ENCODE data around the gene KCNMB3. TPM values are rescaled to one million over a fixed set of nuclear protein-coding genes. Genes with fewer than 3 reads are reported as not detected.
"Not testable (repeated sequence)": the region's sequence is repeated elsewhere in the genome, so short reads cannot be mapped to it uniquely, and the experiment has no call there.

KCNMB3 gene
- total RNA-seq, 1 donor, result 1.8 TPM

- no peaks in the 10 kb centered on the region for H4K20me1 ChIP-seq (ENCODE audit: insufficient read depth, low read length)
- no peaks in the 10 kb centered on the region for H3K9me3 ChIP-seq (ENCODE audit: low read depth, low read length)
- H3K4me3 ChIP-seq (ENCODE audit: insufficient read depth, low read length), result no peak overlapping the region
- H3K27me3 ChIP-seq (ENCODE audit: insufficient read depth, low read length), result no peaks in the 10 kb centered on the region
- H3K36me3 ChIP-seq (ENCODE audit: insufficient read depth, low read length), result no peaks in the 10 kb centered on the region
- TF ChIP-seq CTCF (IDR thresholded peaks at IDR 0.05; ENCODE audit: extremely low read depth, low read depth, low read length), result no peak
- no peaks in the 10 kb centered on the region for H3K4me1 ChIP-seq (ENCODE audit: insufficient read depth, low read length)
- H3K4me2 ChIP-seq (ENCODE audit: insufficient read depth, low read length), result no peak overlapping the region
- H3K27ac ChIP-seq (ENCODE audit: low read depth, low read length), result no peak overlapping the region
- no peak overlapping the region for H2AFZ ChIP-seq (ENCODE audit: low read length)
- no peak for DNase-seq (ENCODE audit: insufficient read length, low spot score, missing footprints)
- H3K79me2 ChIP-seq (ENCODE audit: insufficient read depth, low read length), result no peaks in the 10 kb centered on the region
Observed at GRCh38 chr3:179244878-179245277, 6.0 kb downstream of the KCNMB3 start.

- not testable (repeated sequence) for H3K79me2 ChIP-seq (ENCODE audit: insufficient read depth, low read length); H3K4me2 ChIP-seq (ENCODE audit: insufficient read depth, low read length); H3K4me1 ChIP-seq (ENCODE audit: insufficient read depth, low read length)
Observed at GRCh38 chr3:179242859-179243258, 8.1 kb downstream of the KCNMB3 start.

DNA sequence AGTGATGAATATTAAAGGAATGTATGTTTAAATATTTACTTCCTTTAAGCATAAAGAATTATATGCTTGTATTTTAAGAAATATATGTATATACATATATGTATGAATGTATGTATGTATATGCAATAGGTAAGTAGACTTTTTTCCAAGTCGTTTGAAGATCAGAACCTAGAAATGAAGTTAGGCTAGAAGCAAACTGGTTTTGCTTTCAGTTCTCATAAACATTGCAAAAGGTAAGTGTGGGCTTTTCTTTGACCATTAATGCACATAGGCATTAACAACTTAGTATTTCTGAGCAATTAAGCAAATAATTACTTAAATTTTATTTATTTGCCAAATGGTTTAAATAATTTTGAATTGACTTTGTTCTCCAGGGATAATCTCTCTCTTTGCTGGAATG, 10.6 kb downstream of the KCNMB3 start:
- not testable (repeated sequence) for H3K27me3 ChIP-seq (ENCODE audit: insufficient read depth, low read length); H3K4me3 ChIP-seq (ENCODE audit: insufficient read depth, low read length); H3K9me3 ChIP-seq (ENCODE audit: low read depth, low read length); H3K4me1 ChIP-seq (ENCODE audit: insufficient read depth, low read length); H3K27ac ChIP-seq (ENCODE audit: low read depth, low read length); H3K4me2 ChIP-seq (ENCODE audit: insufficient read depth, low read length); DNase-seq (ENCODE audit: insufficient read length, low spot score, missing footprints); H2AFZ ChIP-seq (ENCODE audit: low read length); H3K36me3 ChIP-seq (ENCODE audit: insufficient read depth, low read length); H3K79me2 ChIP-seq (ENCODE audit: insufficient read depth, low read length); H4K20me1 ChIP-seq (ENCODE audit: insufficient read depth, low read length)

More at GRCh38 chr3:179242859-179243258, 8.1 kb downstream of the KCNMB3 start:
- H3K27me3 ChIP-seq (ENCODE audit: insufficient read depth, low read length); H2AFZ ChIP-seq (ENCODE audit: low read length); H3K36me3 ChIP-seq (ENCODE audit: insufficient read depth, low read length); H4K20me1 ChIP-seq (ENCODE audit: insufficient read depth, low read length); DNase-seq (ENCODE audit: insufficient read length, low spot score, missing footprints); H3K9me3 ChIP-seq (ENCODE audit: low read depth, low read length); H3K27ac ChIP-seq (ENCODE audit: low read depth, low read length); H3K4me3 ChIP-seq (ENCODE audit: insufficient read depth, low read length): not testable (repeated sequence)

- H3K4me2 ChIP-seq (ENCODE audit: insufficient read depth, low read length), result no peak overlapping the region
- no peaks in the 10 kb centered on the region for H3K27me3 ChIP-seq (ENCODE audit: insufficient read depth, low read length)
Observed at GRCh38 chr3:179236669-179237301, 14.1 kb downstream of the KCNMB3 start.

More at GRCh38 chr3:179236669-179237301, 14.1 kb downstream of the KCNMB3 start:
- Histone ChIP-seq H3K79me2 (ENCODE audit: insufficient read depth, low read length) (no peaks in the 10 kb centered on the region), H2AFZ (ENCODE audit: low read length) (no peak overlapping the region), H3K27ac (ENCODE audit: low read depth, low read length) (no peak overlapping the region), H3K36me3 (ENCODE audit: insufficient read depth, low read length) (no peaks in the 10 kb centered on the region), H3K9me3 (ENCODE audit: low read depth, low read length) (no peaks in the 10 kb centered on the region), H4K20me1 (ENCODE audit: insufficient read depth, low read length) (no peaks in the 10 kb centered on the region), H3K4me3 (ENCODE audit: insufficient read depth, low read length) (no peak overlapping the region), H3K4me1 (ENCODE audit: insufficient read depth, low read length) (no peaks in the 10 kb centered on the region)
- no peak for TF ChIP-seq CTCF (IDR thresholded peaks at IDR 0.05; ENCODE audit: extremely low read depth, low read depth, low read length)
- no peak for DNase-seq (ENCODE audit: insufficient read length, low spot score, missing footprints)
